GM18868 (cell line): ENCODE results near the gene FHOD3.
"Not testable (repeated sequence)": the region's sequence is repeated elsewhere in the genome, so short reads cannot be mapped to it uniquely, and the experiment has no call there.

Experiments
- ATAC-seq: cut with Tn5 transposase; IDR thresholded peaks from one replicate; pipeline ENCODE4 v1.9.1; 2021; ENCODE audit warnings: mild to moderate bottlenecking, moderate library complexity; ENCODE audit not compliant: unreplicated experiment

The FHOD3 gene

GRCh38 chr18:36688020-36688965 lies 390.8 kb downstream of the FHOD3 start:
- peak; percentile 81 for ATAC-seq

DNA sequence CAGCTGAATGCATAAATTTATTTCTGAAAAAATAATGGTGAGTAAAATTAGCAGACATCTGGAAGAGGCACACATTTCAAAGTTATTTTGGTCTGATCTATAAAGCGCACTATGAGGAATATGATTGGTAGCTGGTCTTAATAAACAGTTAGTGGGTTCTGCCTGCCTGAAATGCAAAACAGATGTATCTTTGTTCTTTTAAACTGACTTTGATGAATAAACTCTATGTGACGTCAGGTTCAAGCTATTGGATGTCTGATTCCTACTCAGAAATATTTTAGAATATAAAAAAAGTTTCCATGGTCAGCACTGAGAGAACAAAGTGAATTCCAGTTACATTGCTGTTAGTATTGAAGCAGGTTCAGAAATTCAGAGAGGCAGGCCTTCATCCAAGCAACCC lies 394.9 kb downstream of the FHOD3 start:
- ATAC-seq = no peak

DNA sequence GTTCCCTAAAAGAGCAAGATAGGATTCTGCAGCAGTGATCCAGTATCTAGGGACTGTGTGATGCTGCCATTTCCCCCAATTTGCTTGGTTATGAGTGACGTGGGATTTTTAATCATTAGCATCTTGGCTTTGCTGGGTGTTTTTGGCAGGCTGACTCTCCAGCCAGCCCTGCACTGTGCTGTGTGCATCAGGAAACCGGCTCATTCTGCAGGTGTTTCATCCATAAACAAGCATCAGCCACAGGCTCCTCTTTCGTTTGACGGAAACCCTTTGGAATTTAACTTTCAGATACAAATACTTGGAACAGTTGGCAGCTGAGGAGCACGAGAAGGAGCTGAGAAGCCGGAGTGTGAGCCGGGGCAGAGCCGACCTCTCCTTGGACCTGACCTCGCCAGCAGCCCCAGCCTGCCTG lies 395.4 kb downstream of the FHOD3 start:
- ATAC-seq = no peak

DNA sequence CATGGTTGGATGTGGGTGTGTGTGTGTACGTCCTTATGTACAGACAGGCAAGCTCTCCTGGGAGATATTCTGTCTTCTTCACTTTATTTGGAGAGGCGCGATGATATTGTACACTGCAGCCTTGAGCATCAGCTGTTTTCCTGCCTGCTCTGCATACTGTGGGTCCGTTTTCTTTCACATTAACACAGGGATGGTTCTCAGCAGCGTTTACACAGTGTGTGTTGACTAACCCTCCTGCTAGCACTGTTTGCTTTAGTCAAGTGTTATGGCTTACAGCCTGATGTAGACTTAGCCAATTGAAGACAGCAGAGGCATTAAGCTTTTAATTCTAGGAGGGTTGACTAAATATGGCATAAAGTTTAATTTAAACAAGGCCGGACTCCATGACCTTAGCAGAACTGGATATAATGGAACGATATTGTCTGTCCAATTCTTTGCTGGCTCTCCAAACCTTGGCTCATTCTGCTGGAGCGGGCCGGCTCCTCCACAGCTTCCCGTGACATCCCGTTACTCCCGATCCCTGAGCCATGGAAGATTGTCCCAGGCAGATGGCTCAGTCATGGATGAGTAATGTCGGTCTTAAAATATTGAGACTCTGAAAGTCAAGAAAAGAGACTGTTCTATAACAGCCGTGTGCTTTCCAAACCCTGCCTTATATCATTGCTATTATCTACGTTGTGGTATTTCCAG lies 396.6 kb downstream of the FHOD3 start:
- no peak for ATAC-seq

GRCh38 chr18:36695806-36696205 lies 398.3 kb downstream of the FHOD3 start:
- ATAC-seq = no peak

- ATAC-seq = no peak
These were observed 400.4 kb downstream of the FHOD3 start for GRCh38 chr18:36697905-36698304.

- ATAC-seq = no peak
These were observed 403.4 kb downstream of the FHOD3 start for GRCh38 chr18:36700955-36701354.

DNA sequence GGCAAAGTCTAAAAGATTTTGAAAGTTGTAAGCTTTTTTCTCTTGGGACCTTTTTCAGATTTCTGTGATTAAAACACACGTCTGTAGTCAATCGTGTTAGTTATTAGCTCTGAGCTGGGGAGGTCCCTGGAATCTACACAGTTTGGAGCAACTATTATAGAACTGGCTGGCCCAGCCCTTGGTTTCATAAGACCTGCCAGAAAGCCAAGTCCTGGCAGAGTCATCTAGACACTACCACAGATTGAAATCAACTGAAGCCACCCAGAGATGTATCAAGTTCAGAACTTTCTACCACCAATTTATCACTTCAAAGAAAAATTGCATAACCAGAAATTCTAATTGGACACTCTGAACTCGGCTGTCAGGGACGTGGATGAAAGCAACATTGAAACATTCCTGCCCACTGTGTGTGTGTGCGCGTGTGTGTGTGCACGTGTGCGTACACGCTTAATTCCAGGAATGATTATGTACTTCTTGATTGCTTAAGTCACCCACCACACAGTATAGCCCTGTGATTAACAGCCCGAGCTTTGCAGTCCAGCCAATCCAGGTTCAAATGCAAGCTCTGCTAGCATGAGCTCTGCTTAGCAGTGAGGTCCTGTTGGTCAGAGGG lies 405.0 kb downstream of the FHOD3 start:
- ATAC-seq = no peak

DNA sequence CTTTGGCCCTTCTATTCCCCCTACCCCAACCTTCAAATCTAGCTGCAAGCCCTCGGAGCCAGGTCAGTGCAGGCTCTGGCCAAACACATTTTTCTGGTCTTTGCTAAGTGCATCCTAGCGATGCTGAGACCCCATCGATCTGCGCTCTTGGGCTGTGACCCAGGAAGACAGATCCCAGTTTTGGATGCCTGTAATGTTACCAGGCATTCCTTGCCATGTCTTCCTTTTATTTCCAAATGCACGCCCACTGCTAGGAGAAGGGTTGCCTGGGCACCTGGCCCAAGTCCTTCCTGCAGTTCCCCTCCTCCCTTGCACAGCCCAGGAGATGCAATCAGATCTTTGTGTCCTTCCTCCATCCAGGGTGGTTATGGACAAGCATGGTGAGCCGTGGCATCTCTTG lies 406.6 kb downstream of the FHOD3 start:
- no peak for ATAC-seq

GRCh38 chr18:36706134-36706881 lies 408.8 kb downstream of the FHOD3 start:
- ATAC-seq = no peak

- no peak for ATAC-seq
These were observed 410.9 kb downstream of the FHOD3 start for GRCh38 chr18:36708366-36708765.

DNA sequence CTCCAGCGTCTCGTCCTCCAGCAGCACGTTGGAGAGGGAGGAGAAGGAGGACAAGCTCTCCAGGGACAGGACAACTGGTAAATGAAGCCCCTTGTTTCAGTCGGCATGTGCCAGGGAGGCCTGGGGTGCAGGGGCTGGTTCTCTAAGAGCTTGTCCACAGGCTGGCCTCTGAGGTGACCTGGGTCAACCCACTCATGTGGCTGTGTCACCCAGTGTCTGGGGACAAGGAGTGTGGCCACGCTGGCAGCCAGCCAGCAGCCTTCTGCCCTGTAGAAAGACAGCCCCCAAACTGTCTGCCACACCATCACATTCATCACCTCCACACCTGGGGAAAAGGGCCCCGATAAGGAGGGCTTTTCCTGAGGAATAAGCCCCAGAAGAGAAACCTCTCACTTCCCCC lies 411.8 kb downstream of the FHOD3 start:
- no peak for ATAC-seq

- no peak for ATAC-seq
These were observed 413.7 kb downstream of the FHOD3 start for GRCh38 chr18:36711014-36711725.

GRCh38 chr18:36711813-36712444 lies 414.4 kb downstream of the FHOD3 start:
- no peak for ATAC-seq

GRCh38 chr18:36714476-36714875 lies 417.0 kb downstream of the FHOD3 start:
- no peak for ATAC-seq

GRCh38 chr18:36717422-36718110 lies 420.1 kb downstream of the FHOD3 start:
- no peak for ATAC-seq

GRCh38 chr18:36718705-36719328 lies 421.3 kb downstream of the FHOD3 start:
- no peak for ATAC-seq

DNA sequence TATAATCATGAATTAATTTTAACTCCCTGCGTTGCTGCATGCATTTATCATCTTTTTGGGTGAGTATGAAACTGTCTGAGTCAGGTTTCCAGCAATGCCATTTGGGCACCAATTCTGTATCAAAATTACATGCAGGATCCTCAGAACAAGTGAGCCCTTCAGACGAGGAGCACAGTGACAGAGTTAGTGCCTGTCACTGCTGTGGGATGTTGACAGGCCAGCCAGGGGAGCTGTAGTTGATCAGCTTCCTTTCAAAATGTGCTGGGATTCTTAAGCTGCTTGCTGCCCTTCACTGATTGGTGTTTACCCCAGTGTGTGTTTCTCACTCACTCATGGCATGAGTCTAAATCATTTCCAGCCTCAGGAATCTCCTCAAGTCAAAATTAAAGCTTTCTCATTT lies 422.1 kb downstream of the FHOD3 start:
- ATAC-seq = no peak

DNA sequence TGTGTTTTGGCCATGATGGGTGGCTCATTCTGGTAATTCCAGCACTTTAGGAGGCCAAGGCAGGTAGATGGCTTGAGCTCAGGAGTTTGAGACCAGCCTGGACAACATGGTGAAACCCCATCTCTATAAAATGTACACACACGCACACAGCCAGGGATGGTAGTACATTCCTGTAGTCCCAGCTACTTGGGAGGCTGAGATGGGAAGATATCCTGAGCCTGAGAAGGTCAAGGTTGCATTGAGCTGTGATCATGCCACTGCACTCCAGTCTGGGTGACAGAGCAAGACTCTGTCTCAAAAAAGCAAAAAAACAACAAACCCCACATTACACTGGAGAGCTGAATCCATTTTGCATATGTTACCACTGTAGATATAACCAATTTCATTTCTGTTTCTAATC lies 423.8 kb downstream of the FHOD3 start:
- ATAC-seq = not testable (repeated sequence)
